K562 (cell line): ENCODE measurements around the gene MFSD2B. TPM values are rescaled to one million over a fixed set of nuclear protein-coding genes. Genes with fewer than 3 reads are reported as not detected.
A peak's percentile ranks its signal among the peaks of the same experiment; 100 is the strongest.

Source experiments
- DACH1 ChIP-seq: fragments of 450-650 bp; IDR thresholded peaks from 2 replicates; pipeline ENCODE4 v1.6.1; 2018; ENCODE audit not compliant: partially characterized antibody
- FOXJ3 ChIP-seq: sonication (generic); formaldehyde crosslinking; IDR thresholded peaks from 2 replicates; pipeline ENCODE4 v1.4.0; 2020; ENCODE audit warnings: mild to moderate bottlenecking, missing genetic modification reagents
- FOXP1 ChIP-seq: sonication (generic); formaldehyde crosslinking; IDR thresholded peaks from 2 replicates; pipeline ENCODE4 v1.8.0; 2022; ENCODE audit warnings: mild to moderate bottlenecking, missing genetic modification reagents
- MAX ChIP-seq: sonication (generic); formaldehyde crosslinking; IDR thresholded peaks from 2 replicates; pipeline ENCODE4 v1.9.0; 2022; ENCODE audit warnings: mild to moderate bottlenecking, missing genetic modification reagents
- MGA ChIP-seq: fragments of 450-650 bp; IDR thresholded peaks from 2 replicates; pipeline ENCODE4 v1.6.1; 2016; ENCODE audit warnings: mild to moderate bottlenecking, moderate library complexity
- PHB ChIP-seq: fragments of 250-450 bp; sonication (Bioruptor Pico); IDR thresholded peaks from 2 replicates; pipeline ENCODE4 v1.5.0; 2021
- PYGO2 ChIP-seq: fragments of 450-650 bp; IDR thresholded peaks from 2 replicates; pipeline ENCODE4 v1.6.1; 2016; ENCODE audit warnings: mild to moderate bottlenecking, missing genetic modification characterization, moderate library complexity, missing compliant biosample characterization
- RBM25 ChIP-seq: fragments of 200-400 bp; formaldehyde crosslinking; IDR thresholded peaks from 2 replicates; pipeline ENCODE4 v1.6.1; 2018; ENCODE audit warnings: low read length, low read depth, moderate library complexity; ENCODE audit not compliant: severe bottlenecking
- RNF219 ChIP-seq: fragments of 250-450 bp; sonication (Bioruptor Pico); IDR thresholded peaks from 2 replicates; pipeline ENCODE4 v1.5.0; 2022; ENCODE audit warnings: mild to moderate bottlenecking
- TAF1 ChIP-seq: IDR thresholded peaks from 2 replicates; pipeline ENCODE4 v1.6.1; 2011; ENCODE audit warnings: mild to moderate bottlenecking, low read length, moderate library complexity; ENCODE audit not compliant: insufficient read depth, control insufficient read depth, severe bottlenecking; ENCODE audit errors: extremely low read depth
- U2AF2 ChIP-seq: fragments of 200-400 bp; formaldehyde crosslinking; optimal IDR thresholded peaks from 2 replicates; pipeline ENCODE3; 2017; ENCODE audit warnings: low read depth, mild to moderate bottlenecking, low read length
- ZNF165 ChIP-seq: fragments of 250-450 bp; sonication (Bioruptor Pico); IDR thresholded peaks from 2 replicates; pipeline ENCODE4 v1.4.0; 2020; ENCODE audit warnings: borderline replicate concordance
- polyA plus RNA-seq, 8 experiments: library from polyadenylated mRNA; depleted of rRNA in 4 of 8; stranded (reverse) in 5 of 8; unstranded in 3 of 8; fragments of >200 nt; fragmentation: Nextera tagmentation in 2 of 8; fragmentation: Illumina TruSeq in 1 of 8; extraction: Ambion mirVana in 2 of 8; extraction: Trizol in 1 of 8; gene quantifications; 2 replicates each; pipeline versions ENCODE4 v1.2.1 to v1.2.3, GENCODE V29; 2011 to 2014; ENCODE audit warnings: inconsistent platforms in 1 of 8, missing spikeins in 1 of 8
- total RNA-seq, 7 experiments: library from RNA; depleted of rRNA in 6 of 7; stranded (reverse); fragments of >200 nt in 6 of 7; fragmentation: Illumina TruSeq in 2 of 7; extraction: Trizol in 2 of 7; gene quantifications; 2 replicates each; pipeline versions ENCODE4 v1.2.1 to v1.2.3, GENCODE V29; 2011 to 2021; ENCODE audit warnings: low replicate concordance in 1 of 7

MFSD2B gene
- total and polyA plus RNA-seq, 9 of the 15 experiments (the other 6 are each of a cell fraction or from before 2014, with no cell fraction given), result 2.6 to 10.9 (median 6.8) TPM

GRCh38 chr2:24010477-24011249 lies 778 bp downstream of the MFSD2B start (continued):
- no peak for TF ChIP-seq U2AF2
- no peak for TF ChIP-seq PYGO2
- TF ChIP-seq RNF219 (CRISPR knock-in tag), result no peak
- TF ChIP-seq DACH1, result no peak
- 0 out of 2 replicates have a peak, but pooled peaks have one; percentile 3 for TF ChIP-seq PHB (CRISPR knock-in tag)
- TF ChIP-seq RBM25, result no peak
- TF ChIP-seq FOXP1, result 0 out of 2 replicates have a peak, but pooled peaks have one; percentile 56
- TF ChIP-seq MGA, result peak; percentile 67; the same call in 1 of the 2 replicates
- no peak for TF ChIP-seq FOXJ3 (CRISPR knock-in tag)
- no peak for TF ChIP-seq MAX (CRISPR knock-in tag)
- TF ChIP-seq ZNF165 (CRISPR knock-in tag), result 0 out of 2 replicates have a peak, but pooled peaks have one; percentile 22
- peak; percentile 37 for TF ChIP-seq TAF1
